ENCODE results near the gene RHOG.
"Not testable (repeated sequence)": the region's sequence is repeated elsewhere in the genome, so short reads cannot be mapped to it uniquely, and the experiment has no call there.

The RHOG gene

GRCh38 chr11:3807909-3808860, 32.6 kb downstream of the RHOG start, which contains the start of gene PGAP2:
PGAP2 (plus strand) TSS chr11:3808560; CDS start chr11:3811260, 2,700 bp downstream.
- FAIRE-seq: no peak

GRCh38 chr11:3803726-3804495, 36.8 kb downstream of the RHOG start:
- no peak for FAIRE-seq

- no peak for FAIRE-seq
Observed at GRCh38 chr11:3802011-3802790, 38.6 kb downstream of the RHOG start.

- FAIRE-seq: no peak
Observed at GRCh38 chr11:3799873-3800272, 40.9 kb downstream of the RHOG start.

- FAIRE-seq: no peak
Observed at GRCh38 chr11:3799143-3799542, 41.6 kb downstream of the RHOG start.

GRCh38 chr11:3797329-3798090, 43.2 kb downstream of the RHOG start, which contains the start of gene NUP98:
NUP98 (minus strand) TSS chr11:3797554; CDS start chr11:3782117, 15,437 bp downstream.
- FAIRE-seq: peak; percentile 98

GRCh38 chr11:3796801-3797328, 43.9 kb downstream of the RHOG start:
- no peak for FAIRE-seq

- no peak for FAIRE-seq
Observed at GRCh38 chr11:3796346-3796745, 44.4 kb downstream of the RHOG start.

GRCh38 chr11:3796002-3796311, 44.8 kb downstream of the RHOG start:
- FAIRE-seq: no peak

GRCh38 chr11:3795131-3796001, 45.4 kb downstream of the RHOG start:
- no peak for FAIRE-seq

GRCh38 chr11:3794387-3794786, 46.4 kb downstream of the RHOG start:
- FAIRE-seq: not testable (repeated sequence)

GRCh38 chr11:3786781-3787428, 53.9 kb downstream of the RHOG start:
- no peak for FAIRE-seq

- no peak for FAIRE-seq
Observed at GRCh38 chr11:3783611-3784010, 57.1 kb downstream of the RHOG start.

GRCh38 chr11:3782963-3783362, 57.8 kb downstream of the RHOG start:
- no peak for FAIRE-seq

GRCh38 chr11:3781423-3781822, 59.3 kb downstream of the RHOG start:
- no peak for FAIRE-seq

Data from G401.6 (cell line).